Neural progenitor cell (in vitro differentiated cells): ENCODE results near the gene LTBP3. TPM values are rescaled to one million over a fixed set of nuclear protein-coding genes. Genes with fewer than 3 reads are reported as not detected.

Experiments
- DNase-seq: peaks from one replicate; pipeline ENCODE4 v3.0.0-alpha.2; 2016; ENCODE audit warnings: low spot score
- H2AFZ ChIP-seq: fragments of 200-600 bp; sonication (generic); replicated peaks from 2 replicates; pipeline ENCODE4 v1.6.1; 2016; ENCODE audit warnings: antibody characterized with exemption
- H3F3A ChIP-seq: fragments of 200-600 bp; sonication (generic); 2 replicates; pipeline ENCODE4 v1.6.1; 2016; ENCODE audit warnings: antibody characterized with exemption, low read depth
- H3K27ac ChIP-seq: fragments of 200-600 bp; sonication (generic); 2 replicates; pipeline ENCODE4 v1.5.1; 2016; ENCODE audit warnings: mild to moderate bottlenecking
- H3K27me3 ChIP-seq: fragments of 200-600 bp; sonication (generic); 2 replicates; pipeline ENCODE4 v1.6.1; 2016; ENCODE audit warnings: mild to moderate bottlenecking, moderate library complexity
- H3K36me3 ChIP-seq: fragments of 200-600 bp; sonication (generic); 2 replicates; pipeline ENCODE4 v1.5.1; 2016
- H3K4me1 ChIP-seq: fragments of 200-600 bp; sonication (generic); 2 replicates; pipeline ENCODE4 v1.6.1; 2016; ENCODE audit warnings: mixed run types
- H3K4me2 ChIP-seq: fragments of 200-600 bp; sonication (generic); 2 replicates; pipeline ENCODE4 v1.6.1; 2016
- H3K4me3 ChIP-seq: fragments of 200-600 bp; sonication (generic); 2 replicates; pipeline ENCODE4 v1.5.1; 2016
- H3K79me2 ChIP-seq: fragments of 200-600 bp; sonication (generic); 2 replicates; pipeline ENCODE4 v1.6.1; 2016; ENCODE audit warnings: low read depth
- H3K9ac ChIP-seq: fragments of 200-600 bp; sonication (generic); 2 replicates; pipeline ENCODE4 v1.6.1; 2016
- H3K9me3 ChIP-seq: fragments of 200-600 bp; sonication (generic); 2 replicates; pipeline ENCODE4 v1.5.1; 2016; ENCODE audit warnings: low read depth
- H4K20me1 ChIP-seq: fragments of 200-600 bp; sonication (generic); 2 replicates; pipeline ENCODE4 v1.6.1; 2016; ENCODE audit warnings: low read depth
- H3K27ac Mint-ChIP-seq: 3 replicates; pipeline ENCODE4 v1.8.0; 2021; ENCODE audit warnings: mixed read lengths
- H3K27me3 Mint-ChIP-seq: 2 replicates; pipeline ENCODE4 v1.8.0; 2022; ENCODE audit warnings: low read depth, mild to moderate bottlenecking, inconsistent platforms, moderate library complexity, mixed read lengths; ENCODE audit not compliant: insufficient read depth
- H3K36me3 Mint-ChIP-seq: 3 replicates; pipeline ENCODE4 v1.8.0; 2021; ENCODE audit warnings: mixed read lengths
- H3K4me1 Mint-ChIP-seq: 3 replicates; pipeline ENCODE4 v1.8.0; 2021; ENCODE audit warnings: mixed read lengths
- H3K4me3 Mint-ChIP-seq: 3 replicates; pipeline ENCODE4 v1.8.0; 2021; ENCODE audit warnings: mild to moderate bottlenecking, moderate library complexity, mixed read lengths
- H3K9me3 Mint-ChIP-seq: 3 replicates; pipeline ENCODE4 v1.8.0; 2020; ENCODE audit warnings: mixed read lengths
- EZH2 ChIP-seq: fragments of 200-600 bp; sonication (generic); IDR thresholded peaks from 2 replicates; pipeline ENCODE4 v1.6.1; 2017; ENCODE audit warnings: antibody characterized with exemption, mild to moderate bottlenecking, moderate library complexity
- EZH2phosphoT487 ChIP-seq: fragments of 200-600 bp; sonication (generic); IDR thresholded peaks from 2 replicates; pipeline ENCODE4 v1.6.1; 2017; ENCODE audit warnings: antibody characterized with exemption
- total RNA-seq: library from RNA; depleted of rRNA; stranded (reverse); fragments of >200 nt; gene quantifications from 2 replicates; pipeline ENCODE4 v1.2.3, GENCODE V29; 2015; ENCODE audit warnings: low replicate concordance
- TF ChIP-seq, protein P1 (sequence below): fragments of 200-600 bp; sonication (generic); IDR thresholded peaks from 2 replicates; pipeline ENCODE4 v1.5.1; 2017; ENCODE audit warnings: antibody characterized with exemption, mild to moderate bottlenecking

LTBP3 gene
- total RNA-seq, 1 donor from 2014 or later: 1.2 TPM

DNA sequence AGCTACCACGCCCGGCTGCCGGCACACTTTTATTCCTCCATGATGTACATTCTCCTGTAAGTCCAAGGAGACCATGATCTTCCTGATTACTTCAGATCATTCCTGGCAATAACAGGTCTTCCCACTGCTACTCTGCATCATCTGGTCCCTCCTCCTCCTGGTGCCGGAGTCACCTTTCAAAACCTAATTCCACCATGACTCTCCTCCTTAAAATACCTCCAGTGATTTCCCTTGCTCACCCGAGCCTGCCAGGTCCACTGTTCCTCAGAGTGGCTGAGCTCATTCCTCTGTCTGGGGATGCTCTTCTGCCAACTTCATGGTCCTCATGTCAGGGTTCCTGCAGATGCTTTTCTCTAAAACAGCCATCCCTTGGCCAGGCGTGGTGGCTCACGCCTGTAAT, 3.9 kb upstream of the LTBP3 start:
- Histone ChIP-seq H3K27me3 (peaks cover 29% of the 10 kb centered on the region), H2AFZ (no peak overlapping the region), H4K20me1 (no peaks in the 10 kb centered on the region), H3K79me2 (no peaks in the 10 kb centered on the region), H3K4me1 (peaks cover 27% of the 10 kb centered on the region), H3K4me2 (no peak overlapping the region), H3K9me3 (no peaks in the 10 kb centered on the region), H3F3A (peaks cover 39% of the 10 kb centered on the region), H3K36me3 (no peaks in the 10 kb centered on the region), H3K4me3 (no peak overlapping the region), H3K27ac (no peak overlapping the region), H3K9ac (no peak overlapping the region)
- no peak for DNase-seq
- Mint-ChIP-seq H3K36me3 (no peaks in the 10 kb centered on the region), H3K27ac (no peak overlapping the region), H3K27me3 (peaks cover 10% of the 10 kb centered on the region), H3K4me3 (peak overlapping the region; percentile 46), H3K4me1 (peaks cover 41% of the 10 kb centered on the region), H3K9me3 (no peaks in the 10 kb centered on the region)
- TF ChIP-seq, protein P1, sequence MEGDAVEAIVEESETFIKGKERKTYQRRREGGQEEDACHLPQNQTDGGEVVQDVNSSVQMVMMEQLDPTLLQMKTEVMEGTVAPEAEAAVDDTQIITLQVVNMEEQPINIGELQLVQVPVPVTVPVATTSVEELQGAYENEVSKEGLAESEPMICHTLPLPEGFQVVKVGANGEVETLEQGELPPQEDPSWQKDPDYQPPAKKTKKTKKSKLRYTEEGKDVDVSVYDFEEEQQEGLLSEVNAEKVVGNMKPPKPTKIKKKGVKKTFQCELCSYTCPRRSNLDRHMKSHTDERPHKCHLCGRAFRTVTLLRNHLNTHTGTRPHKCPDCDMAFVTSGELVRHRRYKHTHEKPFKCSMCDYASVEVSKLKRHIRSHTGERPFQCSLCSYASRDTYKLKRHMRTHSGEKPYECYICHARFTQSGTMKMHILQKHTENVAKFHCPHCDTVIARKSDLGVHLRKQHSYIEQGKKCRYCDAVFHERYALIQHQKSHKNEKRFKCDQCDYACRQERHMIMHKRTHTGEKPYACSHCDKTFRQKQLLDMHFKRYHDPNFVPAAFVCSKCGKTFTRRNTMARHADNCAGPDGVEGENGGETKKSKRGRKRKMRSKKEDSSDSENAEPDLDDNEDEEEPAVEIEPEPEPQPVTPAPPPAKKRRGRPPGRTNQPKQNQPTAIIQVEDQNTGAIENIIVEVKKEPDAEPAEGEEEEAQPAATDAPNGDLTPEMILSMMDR: no peak
- no peak for TF ChIP-seq EZH2
- TF ChIP-seq EZH2phosphoT487: no peak

DNA sequence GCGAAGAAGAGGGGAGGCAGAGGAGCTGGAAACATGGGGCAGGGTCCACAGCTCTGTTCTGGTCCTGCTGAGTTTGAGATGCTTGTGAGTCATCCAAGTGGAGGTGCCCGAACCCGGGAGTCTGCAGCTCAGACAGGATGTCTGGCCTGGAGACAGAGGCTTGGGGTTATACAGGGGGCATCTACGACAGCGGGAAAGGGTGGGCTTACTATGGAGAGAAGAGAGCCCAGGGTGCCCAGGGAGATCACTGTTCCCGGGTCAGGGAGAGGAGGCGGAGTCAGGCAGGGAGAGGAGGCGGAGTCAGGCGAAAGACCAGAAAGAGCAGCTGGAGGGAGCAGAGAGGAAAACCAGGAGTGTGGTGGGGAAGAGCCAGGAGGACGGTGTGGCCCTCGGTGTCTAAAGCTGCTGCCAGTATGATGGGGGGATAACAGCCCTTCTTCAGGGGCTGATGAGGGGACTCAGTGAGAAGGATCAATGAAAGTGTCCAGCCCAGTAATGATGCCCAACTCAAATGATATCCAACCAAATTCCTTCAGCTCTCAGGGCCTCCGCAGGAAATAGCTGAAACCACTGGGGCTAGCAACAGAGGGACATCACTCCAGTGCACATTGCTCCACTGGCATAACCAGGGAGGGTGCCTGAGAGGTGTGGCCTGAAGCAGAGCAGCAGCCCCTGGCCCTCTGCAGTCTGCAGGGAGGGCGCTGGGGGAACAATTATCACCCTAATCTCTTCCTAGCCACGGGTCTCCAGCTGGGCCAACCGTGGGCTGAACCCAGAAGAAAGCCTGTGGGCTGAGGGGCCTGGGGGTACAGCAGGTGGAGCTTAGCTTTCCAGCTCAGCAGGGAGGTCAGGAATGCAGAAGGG, 2.6 kb upstream of the LTBP3 start:
- no peaks in the 10 kb centered on the region for H3K36me3 ChIP-seq
- Mint-ChIP-seq H3K27ac (peak overlapping the region; percentile 35), H3K4me1 (peaks cover 47% of the 10 kb centered on the region), H3K27me3 (peaks cover 15% of the 10 kb centered on the region), H3K4me3 (peak overlapping the region; percentile 80), H3K36me3 (no peaks in the 10 kb centered on the region), H3K9me3 (no peaks in the 10 kb centered on the region)
- peaks cover 41% of the 10 kb centered on the region for H3K27me3 ChIP-seq
- H4K20me1 ChIP-seq: no peaks in the 10 kb centered on the region
- H3K27ac ChIP-seq: no peak overlapping the region
- peak overlapping the region; percentile 51 for H2AFZ ChIP-seq
- H3K4me3 ChIP-seq: peak overlapping the region; percentile 4
- H3K79me2 ChIP-seq: no peaks in the 10 kb centered on the region
- peak; percentile 72 for DNase-seq
- peaks cover 30% of the 10 kb centered on the region for H3K4me1 ChIP-seq
- H3F3A ChIP-seq: peaks cover 41% of the 10 kb centered on the region
- TF ChIP-seq EZH2phosphoT487 (no peak), EZH2 (no peak)
- TF ChIP-seq, protein P1: no peak
- H3K9me3 ChIP-seq: no peaks in the 10 kb centered on the region
- H3K4me2 ChIP-seq: peak overlapping the region; percentile 63
- H3K9ac ChIP-seq: no peak overlapping the region

DNA sequence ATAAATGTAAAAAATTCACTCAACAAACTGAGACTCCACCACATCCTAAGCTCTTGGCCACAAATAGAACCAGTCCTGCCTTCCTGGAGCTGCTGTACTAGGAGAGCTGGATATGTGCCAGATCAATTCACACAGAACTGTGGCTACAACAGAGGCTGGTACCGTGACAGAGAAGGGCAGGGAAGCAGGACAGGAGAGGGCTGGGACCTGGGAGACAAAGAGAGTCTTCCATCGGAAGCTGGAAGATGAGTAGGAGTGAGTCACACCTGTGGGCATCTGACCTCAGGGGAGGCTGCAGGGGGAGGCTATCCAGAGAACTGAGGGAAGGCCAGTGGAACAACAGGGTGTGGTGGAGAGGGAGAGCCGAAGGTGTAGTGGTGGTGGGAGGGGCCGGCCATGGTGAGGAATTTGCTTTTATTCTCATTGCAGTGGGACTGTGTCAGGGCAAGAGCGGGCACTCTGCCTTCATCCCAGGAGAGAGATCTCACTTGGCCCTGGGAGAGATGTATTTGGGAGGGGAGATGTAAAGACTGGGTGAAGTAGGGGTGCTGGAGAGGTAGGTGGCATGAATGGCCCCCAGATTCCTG, 1.9 kb upstream of the LTBP3 start:
- Mint-ChIP-seq H3K36me3 (no peaks in the 10 kb centered on the region), H3K27me3 (peaks cover 15% of the 10 kb centered on the region), H3K27ac (no peak overlapping the region), H3K9me3 (no peaks in the 10 kb centered on the region), H3K4me1 (peaks cover 53% of the 10 kb centered on the region), H3K4me3 (peak overlapping the region; percentile 80)
- no peak for TF ChIP-seq EZH2phosphoT487
- TF ChIP-seq EZH2: no peak
- TF ChIP-seq, protein P1: no peak
- Histone ChIP-seq H3K79me2 (no peaks in the 10 kb centered on the region), H3K9ac (no peak overlapping the region), H3K27ac (no peak overlapping the region), H4K20me1 (no peaks in the 10 kb centered on the region), H3K9me3 (no peaks in the 10 kb centered on the region), H3K4me3 (no peak overlapping the region), H3K36me3 (no peaks in the 10 kb centered on the region), H2AFZ (no peak overlapping the region), H3K4me2 (no peak overlapping the region), H3K4me1 (peaks cover 30% of the 10 kb centered on the region), H3K27me3 (peaks cover 48% of the 10 kb centered on the region), H3F3A (peaks cover 41% of the 10 kb centered on the region)
- no peak for DNase-seq
